B cell (primary cell): Measurements from ENCODE around the gene SH3RF1. TPM values are rescaled to one million over a fixed set of nuclear protein-coding genes. Genes with fewer than 3 reads are reported as not detected.

Source experiments
- ATAC-seq: fragments of 200-7000 bp; cut with Tn5 transposase; one replicate; pipeline ENCODE4 v1.10.0; 2021; ENCODE audit warnings: low read depth, mild to moderate bottlenecking, moderate number of reproducible peaks, moderate library complexity
- CTCF ChIA-PET: fragments of 350-600 bp; sonication (Branson Sonifier 250); formaldehyde crosslinking; loops from one replicate; lab custom pipeline; 2021; ENCODE audit warnings: antibody characterized with exemption, inconsistent platforms; lab: Charles Lee
- POLR2A ChIA-PET: fragments of 350-600 bp; sonication (Branson Sonifier 250); formaldehyde crosslinking; loops from one replicate; lab custom pipeline; 2021; ENCODE audit warnings: antibody characterized with exemption; lab: Charles Lee
- DNase-seq: peaks from one replicate; pipeline ENCODE4 v3.0.0; 2013
- H2AFZ ChIP-seq: 2 replicates; pipeline ENCODE4 v1.6.1; 2012; ENCODE audit warnings: mild to moderate bottlenecking, low read depth, low read length; ENCODE audit not compliant: insufficient read depth, poor library complexity, severe bottlenecking
- H3K27ac ChIP-seq, 2 donors: 1 replicate in 1 of 2; 2 replicates in 1 of 2; pipeline ENCODE4 v1.5.1; 2012 to 2013; ENCODE audit warnings: low read length in 2 of 2, mild to moderate bottlenecking in 2 of 2, moderate library complexity in 1 of 2
- H3K27me3 ChIP-seq, 4 experiments: fragments of 200-600 bp in 1 of 4; sonication (generic) in 1 of 4; replicated peaks in 1 of 4; 1 replicate in 2 of 4; 2 replicates in 2 of 4; pipeline versions ENCODE4 v1.6.1 to v1.7.0; 2013 to 2016; ENCODE audit warnings: low read length in 3 of 4, mild to moderate bottlenecking in 2 of 4, mixed read lengths in 1 of 4, moderate library complexity in 1 of 4; ENCODE audit not compliant: insufficient read depth in 4 of 4, control insufficient read depth in 3 of 4; ENCODE audit errors: control extremely low read depth in 1 of 4
- H3K36me3 ChIP-seq, 2 experiments: replicated peaks in 1 of 2; 1 replicate in 1 of 2; 2 replicates in 1 of 2; pipeline versions ENCODE4 v1.6.1 to v1.7.1; 2013; ENCODE audit warnings: low read length in 1 of 2; ENCODE audit not compliant: insufficient read depth in 2 of 2, control insufficient read depth in 1 of 2; ENCODE audit errors: control extremely low read depth in 1 of 2, extremely low read depth in 1 of 2
- H3K4me1 ChIP-seq, 2 donors: fragments of 200-600 bp in 1 of 2; sonication (generic) in 1 of 2; 1 replicate in 1 of 2; 2 replicates in 1 of 2; pipeline versions ENCODE4 v1.5.1 to v1.6.1; 2013 to 2017; ENCODE audit warnings: low read length in 2 of 2; ENCODE audit not compliant: control insufficient read depth in 2 of 2, insufficient read depth in 2 of 2
- H3K4me2 ChIP-seq: replicated peaks from 2 replicates; pipeline ENCODE3; 2012; ENCODE audit warnings: mild to moderate bottlenecking, low read depth, low read length; ENCODE audit not compliant: poor library complexity, severe bottlenecking
- H3K4me3 ChIP-seq, 5 experiments: fragments of 200-600 bp in 1 of 5; sonication (generic) in 1 of 5; 1 replicate in 3 of 5; 2 replicates in 2 of 5; pipeline versions ENCODE4 v1.5.1 to v1.7.0; 2011 to 2016; ENCODE audit warnings: low read length in 4 of 5, mild to moderate bottlenecking in 4 of 5, low read depth in 2 of 5, control low read depth in 1 of 5, moderate library complexity in 1 of 5; ENCODE audit not compliant: insufficient read depth in 1 of 5; ENCODE audit errors: control extremely low read depth in 1 of 5, extremely low read depth in 1 of 5
- H3K79me2 ChIP-seq: fragments of 200-600 bp; sonication (generic); one replicate; pipeline ENCODE4 v1.6.0; 2016; ENCODE audit warnings: low read length; ENCODE audit not compliant: control insufficient read depth, insufficient read depth
- H3K9ac ChIP-seq: fragments of 200-600 bp; sonication (generic); 2 replicates; pipeline ENCODE4 v1.6.1; 2017; ENCODE audit warnings: mild to moderate bottlenecking, low read length, moderate library complexity
- H3K9me3 ChIP-seq, 3 donors: one replicate each; pipeline versions ENCODE4 v1.6.1 to v1.7.1; 2013; ENCODE audit warnings: low read length in 2 of 3; ENCODE audit not compliant: control insufficient read depth in 2 of 3, insufficient read depth in 1 of 3; ENCODE audit errors: control extremely low read depth in 1 of 3
- H4K20me1 ChIP-seq: 2 replicates; pipeline ENCODE4 v1.6.0; 2012; ENCODE audit warnings: mild to moderate bottlenecking, low read length; ENCODE audit not compliant: insufficient read depth, control insufficient read depth, poor library complexity, severe bottlenecking
- H3K27ac Mint-ChIP-seq: one replicate; pipeline ENCODE4 v1.8.0; 2021; ENCODE audit warnings: mixed read lengths
- H3K27me3 Mint-ChIP-seq: one replicate; pipeline ENCODE4 v1.8.0; 2021; ENCODE audit warnings: mixed read lengths
- H3K4me1 Mint-ChIP-seq: one replicate; pipeline ENCODE4 v1.8.0; 2021; ENCODE audit warnings: mixed read lengths
- H3K4me3 Mint-ChIP-seq: one replicate; pipeline ENCODE4 v1.8.0; 2021; ENCODE audit warnings: mixed read lengths
- H3K9me3 Mint-ChIP-seq: one replicate; pipeline ENCODE4 v1.8.0; 2022; ENCODE audit warnings: mixed read lengths; ENCODE audit not compliant: insufficient read depth
- EZH2 ChIP-seq: IDR thresholded peaks from 2 replicates; pipeline ENCODE4 v1.6.1; 2012; ENCODE audit warnings: borderline replicate concordance, low read depth, mild to moderate bottlenecking, moderate library complexity, low read length; ENCODE audit not compliant: insufficient read depth, poor library complexity, severe bottlenecking
- WGBS: methylation state at CpG from one replicate; pipeline ENCODE4 v1.1.5; 2013; ENCODE audit warnings: missing lambda C conversion rate; ENCODE audit not compliant: insufficient coverage; 5-methylcytosine and 5-hydroxymethylcytosine counted together
- intact Hi-C: fragments of 100-400 bp; cut with micrococcal nuclease; formaldehyde crosslinking; loops from one replicate; pipeline ENCODE4 v1.10.0; 2022
- polyA plus RNA-seq: library from polyadenylated mRNA; depleted of rRNA; stranded (reverse); fragments of >200 nt; gene quantifications from 2 replicates; pipeline ENCODE4 v1.2.3, GENCODE V29; 2012
- total RNA-seq, 2 donors: library from RNA; stranded (reverse); fragments of 120-200 nt in 1 of 2; gene quantifications; 1 replicate in 1 of 2; 2 replicates in 1 of 2; pipeline versions ENCODE4 v1.2.3 to v1.2.4, GENCODE V29; 2013 to 2022
- TF ChIP-seq, protein P1 (sequence below): fragments of 200-600 bp; IDR thresholded peaks from one replicate; pipeline ENCODE4 v1.8.0; 2022; ENCODE audit warnings: antibody characterized with exemption, mild to moderate bottlenecking

The SH3RF1 gene
- total and polyA plus RNA-seq, 2 donors (not counting 1 experiment from before 2014, with no cell fraction given), result 2.0 to 5.4 TPM

DNA sequence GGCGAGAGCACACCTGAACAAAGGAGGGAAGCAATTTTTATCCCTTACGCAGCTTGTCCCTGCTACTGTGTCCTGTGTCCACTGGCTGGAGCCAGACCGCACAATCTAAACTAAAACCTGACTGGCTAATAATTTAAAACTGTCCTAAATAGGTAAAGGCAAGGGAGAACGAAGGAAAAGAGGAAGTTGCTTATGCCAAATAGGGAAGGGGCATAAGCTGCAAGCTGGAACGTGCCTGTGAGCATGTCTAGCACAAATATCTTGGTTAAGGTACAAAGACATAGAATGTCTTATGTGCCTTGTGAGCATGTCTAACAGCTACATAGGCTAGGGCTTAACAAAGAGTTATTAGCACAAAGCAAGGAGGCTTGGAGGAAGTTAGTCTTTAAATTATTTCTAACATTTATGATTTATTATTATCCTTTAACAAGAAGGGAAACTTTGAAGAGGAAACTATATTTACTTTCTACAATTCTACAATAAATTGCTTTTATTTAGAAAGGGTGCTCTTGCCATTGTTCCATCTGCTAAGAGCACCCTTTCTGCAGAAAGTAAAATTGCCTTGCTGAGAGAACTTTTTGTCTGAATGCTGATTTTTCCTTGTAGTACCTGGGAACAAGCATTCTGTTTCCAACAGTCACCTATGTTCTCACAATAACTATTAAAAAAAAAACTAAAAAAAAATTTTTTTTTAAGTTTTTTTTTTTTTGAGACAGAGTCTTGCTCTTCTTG is 180.1 kb downstream of the SH3RF1 start:
- ChIA-PET CTCF (no interaction called here), POLR2A (no interaction called here)
- Histone ChIP-seq H3K27ac (no peak overlapping the region), H3K4me1 (no peaks in the 10 kb centered on the region), H3K9ac (no peak overlapping the region), H3K27me3 (no peaks in the 10 kb centered on the region), H4K20me1 (no peaks in the 10 kb centered on the region), H3K36me3 (no peaks in the 10 kb centered on the region), H3K9me3 (peaks cover 0 to 14% (median 7%) of the 10 kb centered on the region in 3 donors), H3K4me3 (no peak overlapping the region), H3K79me2 (no peaks in the 10 kb centered on the region), H3K4me2 (no peak overlapping the region), H2AFZ (no peak overlapping the region)
- no peak for DNase-seq
- Mint-ChIP-seq H3K4me3 (no peak overlapping the region), H3K27me3 (no peaks in the 10 kb centered on the region), H3K4me1 (peaks cover 2% of the 10 kb centered on the region), H3K9me3 (peaks cover 3% of the 10 kb centered on the region), H3K27ac (no peak overlapping the region)
- ATAC-seq, result no peak
- intact Hi-C loops, result no loop called here
- 64% methylated on average over 3 of the region's 5 CpGs for WGBS
- TF ChIP-seq, protein P1, sequence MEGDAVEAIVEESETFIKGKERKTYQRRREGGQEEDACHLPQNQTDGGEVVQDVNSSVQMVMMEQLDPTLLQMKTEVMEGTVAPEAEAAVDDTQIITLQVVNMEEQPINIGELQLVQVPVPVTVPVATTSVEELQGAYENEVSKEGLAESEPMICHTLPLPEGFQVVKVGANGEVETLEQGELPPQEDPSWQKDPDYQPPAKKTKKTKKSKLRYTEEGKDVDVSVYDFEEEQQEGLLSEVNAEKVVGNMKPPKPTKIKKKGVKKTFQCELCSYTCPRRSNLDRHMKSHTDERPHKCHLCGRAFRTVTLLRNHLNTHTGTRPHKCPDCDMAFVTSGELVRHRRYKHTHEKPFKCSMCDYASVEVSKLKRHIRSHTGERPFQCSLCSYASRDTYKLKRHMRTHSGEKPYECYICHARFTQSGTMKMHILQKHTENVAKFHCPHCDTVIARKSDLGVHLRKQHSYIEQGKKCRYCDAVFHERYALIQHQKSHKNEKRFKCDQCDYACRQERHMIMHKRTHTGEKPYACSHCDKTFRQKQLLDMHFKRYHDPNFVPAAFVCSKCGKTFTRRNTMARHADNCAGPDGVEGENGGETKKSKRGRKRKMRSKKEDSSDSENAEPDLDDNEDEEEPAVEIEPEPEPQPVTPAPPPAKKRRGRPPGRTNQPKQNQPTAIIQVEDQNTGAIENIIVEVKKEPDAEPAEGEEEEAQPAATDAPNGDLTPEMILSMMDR, result no peak
- no peak for TF ChIP-seq EZH2

DNA sequence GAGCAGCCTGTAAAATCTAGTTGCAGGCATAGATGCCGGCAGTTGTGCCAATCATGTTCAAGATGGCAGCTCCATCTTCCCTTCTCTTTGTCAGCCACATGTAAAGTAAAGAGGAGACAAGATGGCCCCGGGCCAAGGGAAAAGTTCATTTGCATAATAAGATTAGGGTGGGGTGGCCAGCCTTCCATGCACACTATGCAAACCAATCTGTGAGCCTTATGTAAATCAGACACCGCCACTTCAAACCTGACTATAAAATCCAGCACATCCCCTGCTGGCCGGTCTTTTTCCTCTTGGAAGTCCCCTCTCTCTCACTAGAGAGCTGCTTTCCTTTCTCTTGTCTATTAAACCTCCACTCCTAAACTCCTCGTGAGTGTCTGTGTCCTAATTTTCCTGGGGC is 181.8 kb downstream of the SH3RF1 start:
- H3K4me3 ChIP-seq, result no peak overlapping the region
- H3K79me2 ChIP-seq, result no peaks in the 10 kb centered on the region
- intact Hi-C loops, result no loop called here
- Mint-ChIP-seq H3K27me3 (no peaks in the 10 kb centered on the region), H3K27ac (no peak overlapping the region), H3K4me1 (peaks cover 2% of the 10 kb centered on the region), H3K9me3 (peaks cover 3% of the 10 kb centered on the region), H3K4me3 (no peak overlapping the region)
- H3K4me2 ChIP-seq, result no peak overlapping the region
- H2AFZ ChIP-seq, result no peak overlapping the region
- no peaks in the 10 kb centered on the region for H3K36me3 ChIP-seq
- ATAC-seq, result no peak
- H3K9me3 ChIP-seq, result peaks cover 0 to 14% (median 7%) of the 10 kb centered on the region in 3 donors
- H4K20me1 ChIP-seq, result no peaks in the 10 kb centered on the region
- no peak overlapping the region for H3K9ac ChIP-seq
- WGBS, result 100% methylated on average over 2 of the region's 5 CpGs
- POLR2A ChIA-PET, result no interaction called here
- no peak for TF ChIP-seq EZH2
- TF ChIP-seq, protein P1, result no peak
- no peak overlapping the region for H3K27ac ChIP-seq
- H3K4me1 ChIP-seq, result no peaks in the 10 kb centered on the region
- H3K27me3 ChIP-seq, result no peaks in the 10 kb centered on the region
- CTCF ChIA-PET, result no interaction called here
- no peak for DNase-seq
